ENCODE data around the gene ZCCHC3.
"Not testable (repeated sequence)": the region's sequence is repeated elsewhere in the genome, so short reads cannot be mapped to it uniquely, and the experiment has no call there.

Gene ZCCHC3

GRCh38 chr20:297098-297924 is at the start of gene ZCCHC3:
Gene ZCCHC3 (plus strand): TSS chr20:297570. CDS start chr20:297587, 17 bp downstream.
- H3K9me3 ChIP-seq (ENCODE audit: control insufficient read depth in 2 of 2, low read length in 2 of 2) = no peaks in the 10 kb centered on the region
- peak within 1 kb of the TSS; percentile 91 to 97 for H3K4me3 ChIP-seq (ENCODE audit: low read length in 2 of 2)
- peak within 1 kb of the TSS; percentile 87 for H3K27ac ChIP-seq (ENCODE audit: low read length)
- H3K27me3 ChIP-seq (ENCODE audit: control insufficient read depth in 1 of 2, insufficient read depth in 2 of 2, low read length in 2 of 2) = no peaks in the 10 kb centered on the region
- H3K36me3 ChIP-seq (ENCODE audit: control insufficient read depth in 2 of 2, insufficient read depth in 2 of 2, low read length in 2 of 2) = peaks cover 2 to 4% of the 10 kb centered on the region in 2 donors
- peaks cover 27% of the 10 kb centered on the region for H3K4me1 ChIP-seq (ENCODE audit: control insufficient read depth, insufficient read depth, low read length)
- H3K9ac ChIP-seq (ENCODE audit: low read length in 2 of 2) = peak within 1 kb of the TSS; percentile 84 to 92

- no peaks in the 10 kb centered on the region for H3K4me1 ChIP-seq (ENCODE audit: control insufficient read depth, insufficient read depth, low read length)
These were observed 46.0 kb upstream of the ZCCHC3 start for GRCh38 chr20:251354-251753.

GRCh38 chr20:252801-253200 is 44.6 kb upstream of the ZCCHC3 start:
- Histone ChIP-seq H3K36me3 (ENCODE audit: control insufficient read depth in 2 of 2, insufficient read depth in 2 of 2, low read length in 2 of 2) (no peaks in the 10 kb centered on the region), H3K9ac (ENCODE audit: low read length in 2 of 2) (no peak overlapping the region), H3K27ac (ENCODE audit: low read length) (no peak overlapping the region), H3K4me3 (ENCODE audit: low read length in 2 of 2) (no peak overlapping the region), H3K27me3 (ENCODE audit: control insufficient read depth in 1 of 2, insufficient read depth in 2 of 2, low read length in 2 of 2) (peaks cover 3% of the 10 kb centered on the region in 2 donors), H3K9me3 (ENCODE audit: control insufficient read depth in 2 of 2, low read length in 2 of 2) (no peaks in the 10 kb centered on the region), H3K4me1 (ENCODE audit: control insufficient read depth, insufficient read depth, low read length) (no peaks in the 10 kb centered on the region)

More at GRCh38 chr20:251354-251753, 46.0 kb upstream of the ZCCHC3 start:
- Histone ChIP-seq H3K4me3 (ENCODE audit: low read length in 2 of 2) (no peak overlapping the region), H3K9me3 (ENCODE audit: control insufficient read depth in 2 of 2, low read length in 2 of 2) (peaks cover 0 to 5% of the 10 kb centered on the region in 2 donors), H3K27ac (ENCODE audit: low read length) (no peak overlapping the region), H3K9ac (ENCODE audit: low read length in 2 of 2) (no peak overlapping the region), H3K27me3 (ENCODE audit: control insufficient read depth in 1 of 2, insufficient read depth in 2 of 2, low read length in 2 of 2) (peaks cover 0 to 3% of the 10 kb centered on the region in 2 donors), H3K36me3 (ENCODE audit: control insufficient read depth in 2 of 2, insufficient read depth in 2 of 2, low read length in 2 of 2) (no peaks in the 10 kb centered on the region)

GRCh38 chr20:253447-253846 is 43.9 kb upstream of the ZCCHC3 start:
- not testable (repeated sequence) for H3K27me3 ChIP-seq (ENCODE audit: control insufficient read depth in 1 of 2, insufficient read depth in 2 of 2, low read length in 2 of 2); H3K4me3 ChIP-seq (ENCODE audit: low read length in 2 of 2); H3K9ac ChIP-seq (ENCODE audit: low read length in 2 of 2); H3K27ac ChIP-seq (ENCODE audit: low read length); H3K4me1 ChIP-seq (ENCODE audit: control insufficient read depth, insufficient read depth, low read length); H3K36me3 ChIP-seq (ENCODE audit: control insufficient read depth in 2 of 2, insufficient read depth in 2 of 2, low read length in 2 of 2); H3K9me3 ChIP-seq (ENCODE audit: control insufficient read depth in 2 of 2, low read length in 2 of 2)

GRCh38 chr20:257419-257818 is 40.0 kb upstream of the ZCCHC3 start, which contains the start of gene DEFB132:
Gene DEFB132 (plus strand): TSS chr20:257724. CDS start chr20:257779, 55 bp downstream.
- peaks cover 4 to 5% of the 10 kb centered on the region in 2 donors for H3K27me3 ChIP-seq (ENCODE audit: control insufficient read depth in 1 of 2, insufficient read depth in 2 of 2, low read length in 2 of 2)
- H3K36me3 ChIP-seq (ENCODE audit: control insufficient read depth in 2 of 2, insufficient read depth in 2 of 2, low read length in 2 of 2) = no peaks in the 10 kb centered on the region
- H3K4me3 ChIP-seq (ENCODE audit: low read length in 2 of 2) = no peak within 1 kb of the TSS
- H3K9ac ChIP-seq (ENCODE audit: low read length in 2 of 2) = no peak within 1 kb of the TSS
- no peaks in the 10 kb centered on the region for H3K9me3 ChIP-seq (ENCODE audit: control insufficient read depth in 2 of 2, low read length in 2 of 2)
- H3K27ac ChIP-seq (ENCODE audit: low read length) = no peak within 1 kb of the TSS
- no peaks in the 10 kb centered on the region for H3K4me1 ChIP-seq (ENCODE audit: control insufficient read depth, insufficient read depth, low read length)

- no peak overlapping the region for H3K9ac ChIP-seq (ENCODE audit: low read length in 2 of 2)
- H3K9me3 ChIP-seq (ENCODE audit: control insufficient read depth in 2 of 2, low read length in 2 of 2) = no peaks in the 10 kb centered on the region
- H3K36me3 ChIP-seq (ENCODE audit: control insufficient read depth in 2 of 2, insufficient read depth in 2 of 2, low read length in 2 of 2) = no peaks in the 10 kb centered on the region
- H3K27me3 ChIP-seq (ENCODE audit: control insufficient read depth in 1 of 2, insufficient read depth in 2 of 2, low read length in 2 of 2) = peaks cover 4 to 5% of the 10 kb centered on the region in 2 donors
- no peaks in the 10 kb centered on the region for H3K4me1 ChIP-seq (ENCODE audit: control insufficient read depth, insufficient read depth, low read length)
- no peak overlapping the region for H3K27ac ChIP-seq (ENCODE audit: low read length)
- H3K4me3 ChIP-seq (ENCODE audit: low read length in 2 of 2) = no peak overlapping the region
These were observed 39.0 kb upstream of the ZCCHC3 start for GRCh38 chr20:258269-258858.

GRCh38 chr20:258963-259362 is 38.4 kb upstream of the ZCCHC3 start:
- Histone ChIP-seq H3K27ac (ENCODE audit: low read length) (no peak overlapping the region), H3K4me1 (ENCODE audit: control insufficient read depth, insufficient read depth, low read length) (no peaks in the 10 kb centered on the region), H3K36me3 (ENCODE audit: control insufficient read depth in 2 of 2, insufficient read depth in 2 of 2, low read length in 2 of 2) (no peaks in the 10 kb centered on the region), H3K9ac (ENCODE audit: low read length in 2 of 2) (no peak overlapping the region), H3K9me3 (ENCODE audit: control insufficient read depth in 2 of 2, low read length in 2 of 2) (no peaks in the 10 kb centered on the region), H3K4me3 (ENCODE audit: low read length in 2 of 2) (no peak overlapping the region), H3K27me3 (ENCODE audit: control insufficient read depth in 1 of 2, insufficient read depth in 2 of 2, low read length in 2 of 2) (peaks cover 4 to 5% of the 10 kb centered on the region in 2 donors)

GRCh38 chr20:259981-260380 is 37.4 kb upstream of the ZCCHC3 start:
- no peaks in the 10 kb centered on the region for H3K36me3 ChIP-seq (ENCODE audit: control insufficient read depth in 2 of 2, insufficient read depth in 2 of 2, low read length in 2 of 2)
- peaks cover 4 to 5% of the 10 kb centered on the region in 2 donors for H3K27me3 ChIP-seq (ENCODE audit: control insufficient read depth in 1 of 2, insufficient read depth in 2 of 2, low read length in 2 of 2)
- no peak overlapping the region for H3K27ac ChIP-seq (ENCODE audit: low read length)
- no peaks in the 10 kb centered on the region for H3K9me3 ChIP-seq (ENCODE audit: control insufficient read depth in 2 of 2, low read length in 2 of 2)
- no peaks in the 10 kb centered on the region for H3K4me1 ChIP-seq (ENCODE audit: control insufficient read depth, insufficient read depth, low read length)
- no peak overlapping the region for H3K9ac ChIP-seq (ENCODE audit: low read length in 2 of 2)
- H3K4me3 ChIP-seq (ENCODE audit: low read length in 2 of 2) = no peak overlapping the region

GRCh38 chr20:263701-264100 is 33.7 kb upstream of the ZCCHC3 start:
- no peak overlapping the region for H3K9ac ChIP-seq (ENCODE audit: low read length in 2 of 2)
- H3K4me1 ChIP-seq (ENCODE audit: control insufficient read depth, insufficient read depth, low read length) = peaks cover 7% of the 10 kb centered on the region
- no peaks in the 10 kb centered on the region for H3K36me3 ChIP-seq (ENCODE audit: control insufficient read depth in 2 of 2, insufficient read depth in 2 of 2, low read length in 2 of 2)
- no peak overlapping the region for H3K27ac ChIP-seq (ENCODE audit: low read length)
- H3K9me3 ChIP-seq (ENCODE audit: control insufficient read depth in 2 of 2, low read length in 2 of 2) = no peaks in the 10 kb centered on the region
- peaks cover 0 to 3% of the 10 kb centered on the region in 2 donors for H3K27me3 ChIP-seq (ENCODE audit: control insufficient read depth in 1 of 2, insufficient read depth in 2 of 2, low read length in 2 of 2)
- H3K4me3 ChIP-seq (ENCODE audit: low read length in 2 of 2) = no peak overlapping the region

- Histone ChIP-seq H3K4me3 (ENCODE audit: low read length in 2 of 2) (peak overlapping the region; percentile 84 to 86), H3K27ac (ENCODE audit: low read length) (no peak overlapping the region)
These were observed 30.5 kb upstream of the ZCCHC3 start for GRCh38 chr20:266596-267562.

More at GRCh38 chr20:266596-267562, 30.5 kb upstream of the ZCCHC3 start:
- Histone ChIP-seq H3K4me1 (ENCODE audit: control insufficient read depth, insufficient read depth, low read length) (peaks cover 7% of the 10 kb centered on the region), H3K9ac (ENCODE audit: low read length in 2 of 2) (peak overlapping the region; percentile 50 to 58), H3K27me3 (ENCODE audit: control insufficient read depth in 1 of 2, insufficient read depth in 2 of 2, low read length in 2 of 2) (no peaks in the 10 kb centered on the region), H3K36me3 (ENCODE audit: control insufficient read depth in 2 of 2, insufficient read depth in 2 of 2, low read length in 2 of 2) (no peaks in the 10 kb centered on the region), H3K9me3 (ENCODE audit: control insufficient read depth in 2 of 2, low read length in 2 of 2) (no peaks in the 10 kb centered on the region)
